ENCODE measurements around the gene FIG4.
"Not testable (repeated sequence)": the region's sequence is repeated elsewhere in the genome, so short reads cannot be mapped to it uniquely, and the experiment has no call there.

Gene FIG4

GRCh38 chr6:109690737-109691621 lies at the start of gene FIG4, which contains the start of gene AK9:
Gene FIG4 (plus strand): TSS chr6:109691296. CDS start chr6:109691436, 140 bp downstream.
Gene AK9 (minus strand): TSS chr6:109691202. CDS start chr6:109675745, 15,457 bp downstream.
- peak; percentile 39 to 96 (median 87) for DNase-seq

DNA sequence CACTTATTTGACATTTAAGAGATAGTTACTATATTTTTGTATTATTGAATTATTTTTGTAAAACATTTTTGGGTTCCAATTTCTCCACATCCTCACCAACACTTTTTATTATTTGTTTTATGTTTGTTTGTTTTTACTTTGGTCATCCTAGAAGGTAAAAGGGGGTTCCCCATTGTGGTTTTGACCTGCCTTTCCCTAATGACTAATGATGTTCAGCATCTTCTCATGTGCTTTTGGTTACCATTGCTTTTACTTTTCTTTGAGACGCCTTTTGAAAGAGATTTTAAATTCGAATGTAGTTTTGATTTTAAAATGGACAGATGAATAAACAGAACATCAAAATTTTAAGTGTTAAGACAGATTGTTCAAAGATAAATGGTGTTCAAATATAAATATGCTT lies 47.0 kb upstream of the FIG4 start:
- DNase-seq = no peak

DNA sequence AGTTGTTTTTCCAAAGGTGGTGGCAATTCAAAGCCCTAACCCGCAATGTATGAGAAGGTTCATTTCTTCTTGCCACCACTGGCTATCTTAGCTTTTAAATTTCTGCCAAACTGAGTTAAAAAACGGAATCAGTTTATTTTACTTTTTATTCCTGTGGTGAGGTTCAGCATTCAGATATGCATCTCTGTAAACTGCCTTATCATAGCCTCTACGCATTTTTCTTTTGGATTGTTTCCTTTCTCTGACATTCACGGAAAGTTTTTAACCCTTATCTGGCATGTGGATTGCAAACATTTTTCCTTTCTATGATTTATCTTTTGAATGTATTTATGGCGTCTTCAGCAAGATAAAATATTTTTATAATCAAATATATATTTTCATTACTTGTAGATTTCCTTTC lies 37.8 kb upstream of the FIG4 start:
- no peak for DNase-seq

GRCh38 chr6:109655761-109656262 lies 35.3 kb upstream of the FIG4 start:
- DNase-seq = no peak

DNA sequence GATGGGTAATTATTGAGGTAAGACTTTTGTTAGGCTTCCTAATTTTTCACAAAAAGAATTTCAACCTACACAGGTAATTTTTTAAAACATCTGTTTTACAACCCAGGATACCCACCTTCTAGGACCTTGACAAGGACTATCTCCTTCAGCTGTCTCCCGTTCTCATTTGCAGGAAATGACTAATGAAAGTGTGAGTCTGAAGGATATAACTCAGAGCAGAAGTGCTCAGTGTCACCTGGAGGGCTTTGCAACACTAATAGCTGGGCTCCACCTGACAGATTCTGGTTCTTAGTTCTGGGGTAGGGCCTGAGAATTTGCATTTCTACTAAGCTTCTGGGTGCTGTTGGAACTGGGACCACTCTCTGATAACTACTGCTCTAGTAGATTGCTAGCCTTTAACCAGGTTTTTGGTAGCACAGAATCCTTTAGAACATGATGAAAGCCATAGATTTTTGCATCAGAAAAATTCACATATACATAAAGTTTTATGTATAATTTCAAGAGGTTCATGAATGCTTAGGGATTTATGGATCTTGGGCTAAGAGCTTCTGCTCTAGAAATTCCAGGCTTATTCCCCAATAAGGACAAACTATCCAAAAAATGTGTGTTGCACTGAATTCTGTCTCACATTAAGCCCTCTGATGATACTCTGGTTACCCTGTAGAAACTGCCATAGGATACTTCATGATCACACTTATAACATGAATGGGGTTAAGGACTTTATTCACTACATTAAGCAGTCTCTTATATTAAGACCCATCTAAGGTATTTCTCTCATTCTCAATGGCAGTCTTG lies 30.4 kb upstream of the FIG4 start:
- no peak for DNase-seq

- DNase-seq = no peak
Observed at GRCh38 chr6:109662192-109662591, 28.9 kb upstream of the FIG4 start.

GRCh38 chr6:109669811-109670210 lies 21.3 kb upstream of the FIG4 start:
- DNase-seq = no peak

DNA sequence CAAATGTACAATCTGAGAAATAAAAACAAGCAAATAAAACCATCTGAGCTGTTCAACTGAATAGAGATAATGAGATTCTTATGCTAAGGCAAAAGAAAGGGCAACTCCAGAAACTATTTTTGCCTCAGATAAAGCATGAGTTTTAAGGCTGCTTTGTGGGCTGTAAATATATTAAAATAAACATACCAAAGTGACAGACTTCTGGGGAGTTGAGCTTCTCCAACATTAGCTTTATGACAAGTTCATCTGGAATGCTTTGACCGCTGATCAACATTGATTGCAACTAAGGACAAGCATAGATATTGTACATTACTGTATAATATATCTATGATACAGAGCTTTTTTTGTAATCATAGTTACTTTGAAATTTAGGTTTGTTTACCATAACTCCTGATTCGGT lies 19.4 kb upstream of the FIG4 start:
- no peak for DNase-seq

GRCh38 chr6:109672175-109672574 lies 18.9 kb upstream of the FIG4 start:
- no peak for DNase-seq

DNA sequence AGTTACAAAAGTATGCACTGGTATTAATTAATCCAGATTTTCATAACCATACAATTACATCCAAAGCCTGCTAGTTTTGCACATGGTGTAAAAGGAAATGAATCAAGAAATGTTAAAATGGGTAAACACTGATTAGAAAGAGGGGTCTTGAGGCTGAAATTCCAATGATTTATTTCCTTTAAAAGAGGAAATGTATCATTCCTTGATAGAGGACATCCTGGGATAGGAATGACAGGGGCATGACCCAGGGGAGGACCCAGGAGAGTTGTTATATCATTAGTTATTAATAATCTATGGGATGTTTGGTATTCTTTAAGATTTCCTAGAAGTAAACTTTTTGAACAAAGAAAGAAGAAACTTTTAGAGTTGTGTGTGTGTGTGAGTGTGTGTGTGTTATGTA lies 18.3 kb upstream of the FIG4 start:
- DNase-seq = no peak

DNA sequence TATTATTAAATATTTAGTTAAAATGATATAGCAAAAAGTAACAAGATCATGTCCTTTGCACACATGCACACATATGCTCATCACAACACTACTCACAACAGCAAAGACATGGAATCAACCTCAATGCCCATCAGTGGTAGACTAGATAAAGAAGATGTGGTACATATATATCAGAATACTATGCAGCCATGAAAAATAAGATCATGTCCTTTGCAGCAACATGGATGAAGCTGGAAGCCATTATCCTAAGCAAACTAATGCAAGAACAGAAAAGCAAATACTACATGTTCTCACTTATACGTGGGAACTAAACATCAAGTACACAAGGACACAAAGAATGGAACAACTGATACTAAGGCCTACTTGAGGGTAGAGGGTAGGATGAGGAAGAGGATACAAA lies 14.4 kb upstream of the FIG4 start:
- DNase-seq = no peak

DNA sequence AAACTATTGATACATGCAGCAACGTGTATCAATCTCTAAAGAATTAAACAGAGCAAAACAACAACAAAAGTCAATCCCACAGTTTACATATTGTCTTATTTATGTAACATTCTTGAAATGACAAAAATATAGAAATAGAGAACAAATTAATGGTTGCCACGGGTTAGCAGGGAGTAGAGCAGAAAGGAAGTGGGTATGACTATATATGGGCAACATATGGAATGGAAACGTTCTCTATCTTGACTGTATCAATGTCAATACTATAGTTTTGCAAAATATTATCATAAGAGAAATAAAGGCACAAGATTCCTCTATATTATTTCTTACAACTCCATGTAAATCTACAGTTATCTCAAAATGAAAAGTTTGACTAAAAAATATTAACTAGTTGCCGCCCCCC lies 12.9 kb upstream of the FIG4 start:
- no peak for DNase-seq

GRCh38 chr6:109678661-109679505 lies 12.2 kb upstream of the FIG4 start:
- DNase-seq = not testable (repeated sequence)

- DNase-seq = peak in 1 of 51 donors; percentile 19
Observed at GRCh38 chr6:109686566-109687265, 4.4 kb upstream of the FIG4 start.

GRCh38 chr6:109687271-109687761 lies 3.8 kb upstream of the FIG4 start:
- DNase-seq = peak in 1 of 51 donors; percentile 27

DNA sequence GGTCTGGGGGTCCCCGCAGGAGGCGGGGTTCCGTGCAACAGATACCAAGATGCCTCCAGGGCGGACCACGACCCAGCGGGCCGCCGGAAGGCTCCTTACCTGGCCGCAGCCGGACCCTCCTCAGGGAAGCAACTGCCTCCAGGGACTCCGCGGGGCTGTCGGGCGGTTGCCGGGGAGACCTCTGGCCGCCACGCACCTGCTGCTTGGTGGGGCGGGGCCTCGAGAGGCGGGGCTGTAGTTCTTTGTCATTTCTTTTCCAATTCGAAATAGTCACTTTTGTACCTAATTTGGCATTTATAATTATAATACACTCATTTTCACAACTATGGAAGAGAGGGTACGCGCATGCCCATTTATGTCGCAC lies 741 bp upstream of the FIG4 start:
- peak in 39 of 51 donors; percentile 7 to 73 (median 43) for DNase-seq

DNA sequence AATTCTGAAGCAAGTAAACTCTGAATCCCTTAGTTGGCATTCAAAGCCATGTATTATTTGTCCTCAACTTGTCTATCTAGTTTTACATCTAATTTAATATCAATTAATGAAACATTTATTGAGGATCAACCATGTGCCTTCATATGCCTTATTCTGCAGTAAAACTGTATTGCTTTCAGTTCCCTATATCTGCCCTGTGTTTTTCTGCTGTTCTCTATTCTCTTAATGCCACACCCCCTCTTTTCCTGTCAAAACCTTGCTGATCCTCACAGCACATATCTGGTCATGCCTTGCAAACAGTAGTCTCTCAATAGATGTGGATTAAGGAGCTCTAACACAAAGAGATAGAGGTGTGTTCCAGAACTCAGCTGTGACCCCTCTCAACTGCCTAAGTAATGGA lies 2.0 kb downstream of the FIG4 start:
- DNase-seq = no peak

GRCh38 chr6:109695468-109695867 lies 4.4 kb downstream of the FIG4 start:
- no peak for DNase-seq

DNA sequence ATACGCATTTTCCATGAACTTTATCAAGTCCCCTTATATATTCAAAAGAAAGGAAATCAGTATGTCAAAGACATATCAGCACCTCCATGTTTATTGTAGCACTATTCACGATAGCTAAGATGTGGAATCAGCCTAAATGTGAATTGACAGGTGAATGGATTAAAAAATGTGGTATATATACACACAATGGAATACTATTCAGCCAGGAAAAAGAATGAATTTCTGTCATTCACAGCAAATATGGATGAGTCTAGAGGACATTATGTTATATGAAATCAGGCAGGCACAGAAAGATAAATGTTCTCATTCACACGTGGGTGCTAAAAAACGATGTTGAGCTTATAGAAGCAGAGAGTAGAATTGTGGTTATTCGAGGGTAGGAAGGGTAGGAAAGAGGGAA lies 5.3 kb downstream of the FIG4 start:
- DNase-seq = no peak

GRCh38 chr6:109701221-109701620 lies 10.1 kb downstream of the FIG4 start:
- no peak for DNase-seq

GRCh38 chr6:109701774-109702173 lies 10.7 kb downstream of the FIG4 start:
- no peak for DNase-seq
